ENCODE data around the gene GPR142. TPM values are rescaled to one million over a fixed set of nuclear protein-coding genes. Genes with fewer than 3 reads are reported as not detected.

GPR142 gene
- total and polyA plus RNA-seq, 2 of the 8 experiments (the other 6 are each of a cell fraction or from before 2014, with no cell fraction given), result 0.05 TPM; not detected in 1

DNA sequence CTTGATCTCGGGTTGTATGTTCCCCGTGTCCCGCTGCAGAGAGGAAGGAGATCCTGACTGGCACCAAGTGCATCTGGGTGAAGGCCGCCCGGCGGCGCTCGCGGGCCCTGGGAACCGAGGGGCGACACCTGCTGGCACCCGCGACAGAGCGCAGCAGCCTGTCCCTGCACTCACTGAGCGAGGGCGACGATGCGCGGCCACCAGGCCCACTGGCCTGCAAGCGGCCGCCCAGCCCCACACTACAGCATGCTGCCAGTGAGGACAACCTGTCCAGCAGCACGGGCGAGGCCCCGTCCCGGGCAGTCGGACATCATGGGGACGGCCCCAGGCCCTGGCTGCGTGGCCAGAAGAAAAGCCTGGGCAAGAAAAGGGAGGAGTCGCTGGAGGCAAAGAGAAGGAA, 13.2 kb upstream of the GPR142 start (continued):
- TF ChIP-seq TAF1 (IDR thresholded peaks at IDR 0.05; ENCODE audit: low read depth, low read length), result no peak
- peak; percentile 62 for TF ChIP-seq CREB1 (IDR thresholded peaks at IDR 0.05)

Measured in H1 (cell line).